ENCODE results near the gene TANC1. TPM values are rescaled to one million over a fixed set of nuclear protein-coding genes. Genes with fewer than 3 reads are reported as not detected.
A peak's percentile ranks its signal among the peaks of the same experiment; 100 is the strongest.
"Not testable (repeated sequence)": the region's sequence is repeated elsewhere in the genome, so short reads cannot be mapped to it uniquely, and the experiment has no call there.

Gene TANC1
- total RNA-seq, 1 donor = 74.7 TPM

- TF ChIP-seq, protein P1, sequence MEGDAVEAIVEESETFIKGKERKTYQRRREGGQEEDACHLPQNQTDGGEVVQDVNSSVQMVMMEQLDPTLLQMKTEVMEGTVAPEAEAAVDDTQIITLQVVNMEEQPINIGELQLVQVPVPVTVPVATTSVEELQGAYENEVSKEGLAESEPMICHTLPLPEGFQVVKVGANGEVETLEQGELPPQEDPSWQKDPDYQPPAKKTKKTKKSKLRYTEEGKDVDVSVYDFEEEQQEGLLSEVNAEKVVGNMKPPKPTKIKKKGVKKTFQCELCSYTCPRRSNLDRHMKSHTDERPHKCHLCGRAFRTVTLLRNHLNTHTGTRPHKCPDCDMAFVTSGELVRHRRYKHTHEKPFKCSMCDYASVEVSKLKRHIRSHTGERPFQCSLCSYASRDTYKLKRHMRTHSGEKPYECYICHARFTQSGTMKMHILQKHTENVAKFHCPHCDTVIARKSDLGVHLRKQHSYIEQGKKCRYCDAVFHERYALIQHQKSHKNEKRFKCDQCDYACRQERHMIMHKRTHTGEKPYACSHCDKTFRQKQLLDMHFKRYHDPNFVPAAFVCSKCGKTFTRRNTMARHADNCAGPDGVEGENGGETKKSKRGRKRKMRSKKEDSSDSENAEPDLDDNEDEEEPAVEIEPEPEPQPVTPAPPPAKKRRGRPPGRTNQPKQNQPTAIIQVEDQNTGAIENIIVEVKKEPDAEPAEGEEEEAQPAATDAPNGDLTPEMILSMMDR (IDR thresholded peaks at IDR 0.05; ENCODE audit: insufficient read depth, low read depth, low read length) = no peak
- no peak overlapping the region for H3K4me3 ChIP-seq (ENCODE audit: low read depth, low read length)
- DNase-seq (ENCODE audit: low read depth) = no peak
These were observed 63.7 kb downstream of the TANC1 start for GRCh38 chr2:159032146-159032545.

GRCh38 chr2:159032580-159032979 lies 64.1 kb downstream of the TANC1 start:
- TF ChIP-seq, protein P1 (IDR thresholded peaks at IDR 0.05; ENCODE audit: insufficient read depth, low read depth, low read length) = no peak
- no peak overlapping the region for H3K4me3 ChIP-seq (ENCODE audit: low read depth, low read length)
- DNase-seq (ENCODE audit: low read depth) = no peak

- H3K4me3 ChIP-seq (ENCODE audit: low read depth, low read length) = no peak overlapping the region
- TF ChIP-seq, protein P1 (IDR thresholded peaks at IDR 0.05; ENCODE audit: insufficient read depth, low read depth, low read length) = no peak
- DNase-seq (ENCODE audit: low read depth) = no peak
These were observed 66.3 kb downstream of the TANC1 start for GRCh38 chr2:159034713-159035112.

GRCh38 chr2:159035790-159036411 lies 67.5 kb downstream of the TANC1 start:
- TF ChIP-seq, protein P1 (IDR thresholded peaks at IDR 0.05; ENCODE audit: insufficient read depth, low read depth, low read length) = peak; percentile 36
- no peak overlapping the region for H3K4me3 ChIP-seq (ENCODE audit: low read depth, low read length)
- DNase-seq (ENCODE audit: low read depth) = peak; percentile 75

DNA sequence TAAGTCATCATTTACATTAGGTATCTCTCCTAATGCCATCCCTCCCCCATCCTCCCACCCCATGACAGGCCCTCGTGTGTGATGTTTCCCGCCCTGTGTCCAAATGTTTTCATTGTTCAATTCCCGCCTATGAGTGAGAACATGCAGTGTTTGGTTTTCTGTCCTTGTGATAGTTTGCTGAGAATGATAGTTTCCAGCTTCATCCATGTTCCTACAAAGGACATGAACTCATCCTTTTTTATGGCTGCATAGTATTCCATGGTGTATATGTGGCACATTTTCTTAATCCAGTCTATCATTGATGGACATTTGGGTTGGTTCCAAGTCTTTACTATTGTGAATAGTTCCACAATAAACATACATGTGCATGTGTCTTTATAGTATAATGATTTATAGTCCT lies 68.0 kb downstream of the TANC1 start:
- DNase-seq (ENCODE audit: low read depth); H3K4me3 ChIP-seq (ENCODE audit: low read depth, low read length): not testable (repeated sequence)

- DNase-seq (ENCODE audit: low read depth) = not testable (repeated sequence)
These were observed 72.9 kb downstream of the TANC1 start for GRCh38 chr2:159041328-159041727.

GRCh38 chr2:159042115-159042850 lies 73.8 kb downstream of the TANC1 start:
- no peak for DNase-seq (ENCODE audit: low read depth)
- H3K4me3 ChIP-seq (ENCODE audit: low read depth, low read length) = no peak overlapping the region
- TF ChIP-seq, protein P1 (IDR thresholded peaks at IDR 0.05; ENCODE audit: insufficient read depth, low read depth, low read length) = no peak

More at GRCh38 chr2:159041328-159041727, 72.9 kb downstream of the TANC1 start:
- H3K4me3 ChIP-seq (ENCODE audit: low read depth, low read length) = not testable (repeated sequence)

- H3K4me3 ChIP-seq (ENCODE audit: low read depth, low read length) = no peak overlapping the region
- DNase-seq (ENCODE audit: low read depth) = no peak
- TF ChIP-seq, protein P1 (IDR thresholded peaks at IDR 0.05; ENCODE audit: insufficient read depth, low read depth, low read length) = no peak
These were observed 75.3 kb downstream of the TANC1 start for GRCh38 chr2:159043710-159044109.
